PFSK-1 (cell line): ENCODE results near the gene LRFN2.

Source experiments
- POLR2AphosphoS5 ChIP-seq: IDR thresholded peaks from 2 replicates; pipeline ENCODE4 v1.6.1; 2012; ENCODE audit warnings: low read depth, mild to moderate bottlenecking, control low read depth, low read length, moderate library complexity
- TAF1 ChIP-seq: IDR thresholded peaks from 2 replicates; pipeline ENCODE4 v1.6.1; 2012; ENCODE audit warnings: low read length, control low read depth, borderline replicate concordance; ENCODE audit not compliant: insufficient read depth

DNA sequence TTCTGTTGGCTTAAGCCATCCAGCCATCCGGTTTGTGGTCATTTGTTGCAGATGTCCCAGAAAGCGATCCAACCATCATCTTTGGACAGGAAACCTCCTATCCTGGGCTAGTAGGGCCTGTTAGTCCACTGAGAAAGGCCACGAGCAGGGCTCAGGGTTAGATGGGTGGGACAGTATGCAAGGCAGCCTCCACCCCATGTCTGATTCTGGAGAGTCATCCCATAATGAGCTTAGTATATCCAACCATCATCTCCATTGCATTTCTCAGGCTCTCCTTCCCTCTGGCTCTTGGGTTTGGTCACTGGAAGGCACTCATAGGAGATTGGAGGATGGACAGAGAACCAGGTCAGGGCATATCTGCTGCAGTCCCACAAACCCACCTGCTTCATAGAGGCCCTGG, 117.8 kb downstream of the LRFN2 start:
- TF ChIP-seq POLR2AphosphoS5 (no peak), TAF1 (no peak)
